HG03439 (cell line): ENCODE data around the gene EHD2.
A peak's percentile ranks its signal among the peaks of the same experiment; 100 is the strongest.
"Not testable (repeated sequence)": the region's sequence is repeated elsewhere in the genome, so short reads cannot be mapped to it uniquely, and the experiment has no call there.

Source experiments
- ATAC-seq: cut with Tn5 transposase; IDR thresholded peaks from one replicate; pipeline ENCODE4 v1.9.1; 2021; ENCODE audit warnings: mild to moderate bottlenecking, moderate library complexity; ENCODE audit not compliant: unreplicated experiment

EHD2 gene

DNA sequence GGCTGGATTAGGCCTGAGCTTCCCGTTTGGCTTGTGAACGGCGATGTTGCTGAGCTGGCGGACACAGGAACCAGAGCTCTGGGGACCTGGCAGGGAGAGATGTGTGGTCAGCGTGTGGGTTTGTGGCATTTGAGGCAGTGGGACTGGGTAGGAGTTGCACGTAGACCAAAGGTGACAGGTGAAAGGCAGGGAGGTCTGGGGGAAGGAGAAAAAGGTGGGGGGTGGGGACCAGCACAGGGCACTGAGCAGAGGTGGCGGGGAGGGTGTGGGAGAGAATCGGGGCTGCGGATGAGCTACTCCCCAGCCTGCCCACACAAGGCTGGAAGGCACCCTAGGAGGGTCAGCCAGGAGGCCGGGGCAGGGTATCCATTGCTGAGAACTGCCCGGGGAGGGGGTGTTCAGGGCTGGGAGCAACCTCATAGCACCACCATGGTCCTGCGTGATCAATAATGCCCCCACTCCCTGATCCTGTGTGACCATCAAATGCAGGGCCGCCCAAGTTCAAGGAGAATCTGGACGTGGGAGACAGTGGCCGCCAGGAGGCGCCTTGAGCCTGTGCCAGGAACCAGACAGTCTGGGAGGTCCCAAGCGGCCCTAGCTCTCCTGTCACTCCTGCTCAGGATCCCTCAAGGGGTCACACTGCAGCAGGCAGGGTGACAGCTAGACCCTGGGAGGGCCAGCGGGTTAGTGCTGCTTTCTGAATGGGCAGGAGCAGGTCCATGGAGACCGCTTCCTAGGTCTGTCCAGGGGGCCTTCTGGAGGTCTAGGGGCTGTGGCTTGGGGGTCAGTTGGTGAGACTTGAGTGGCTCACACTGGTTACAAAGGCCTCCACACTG, 52.5 kb downstream of the EHD2 start:
- ATAC-seq = no peak

DNA sequence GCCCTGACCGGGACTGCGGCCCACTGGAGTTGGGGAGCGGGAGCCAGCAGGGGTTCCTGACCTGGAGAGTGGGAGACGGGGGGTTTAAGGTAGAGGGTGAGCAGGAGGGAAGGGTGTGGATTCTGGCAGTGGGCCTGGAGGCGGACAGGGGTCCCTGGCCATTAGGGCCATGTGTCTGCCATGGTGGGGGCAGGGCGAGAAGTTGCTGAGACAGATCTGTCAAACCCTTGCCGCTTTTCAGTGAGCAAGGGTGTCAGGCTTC, 53.1 kb downstream of the EHD2 start:
- no peak for ATAC-seq

DNA sequence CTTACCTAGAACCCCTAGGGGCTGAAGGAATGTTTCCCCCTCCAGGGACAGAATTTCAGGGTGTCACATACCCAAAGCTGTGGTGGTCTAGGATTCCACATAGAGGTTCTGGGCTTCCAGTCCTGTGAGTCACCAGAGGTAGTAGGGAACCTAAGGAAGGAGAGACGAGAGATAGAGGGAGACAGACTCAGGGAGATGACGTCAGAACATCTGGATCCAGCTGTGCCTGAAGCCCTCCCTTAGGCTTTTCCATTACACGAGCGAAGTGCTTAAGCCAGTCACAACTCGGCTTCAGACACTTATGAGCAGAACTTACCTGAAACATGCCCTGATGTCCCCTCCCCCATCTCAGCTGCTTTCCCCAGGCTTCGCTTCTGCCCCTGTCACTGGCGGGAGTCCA, 53.4 kb downstream of the EHD2 start:
- no peak for ATAC-seq

DNA sequence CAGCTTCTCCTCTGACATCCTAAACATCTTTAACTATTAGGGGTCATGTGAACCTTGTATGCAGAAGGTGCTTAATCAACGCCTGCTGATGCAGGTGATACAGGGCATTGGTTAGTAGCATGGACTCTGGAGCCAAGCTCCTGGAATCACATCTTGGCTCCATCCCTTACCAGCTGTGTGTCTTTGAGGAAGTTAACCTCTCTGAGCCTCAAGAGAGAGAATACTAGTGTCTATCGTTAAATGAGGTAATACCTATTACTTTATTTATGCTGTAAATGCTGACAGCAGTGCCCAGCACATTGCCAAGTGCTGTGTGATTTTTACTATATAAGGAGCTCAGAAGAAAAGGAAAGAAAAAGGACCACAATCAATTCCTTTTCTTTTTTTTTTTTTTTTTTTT, 54.1 kb downstream of the EHD2 start:
- ATAC-seq = no peak

DNA sequence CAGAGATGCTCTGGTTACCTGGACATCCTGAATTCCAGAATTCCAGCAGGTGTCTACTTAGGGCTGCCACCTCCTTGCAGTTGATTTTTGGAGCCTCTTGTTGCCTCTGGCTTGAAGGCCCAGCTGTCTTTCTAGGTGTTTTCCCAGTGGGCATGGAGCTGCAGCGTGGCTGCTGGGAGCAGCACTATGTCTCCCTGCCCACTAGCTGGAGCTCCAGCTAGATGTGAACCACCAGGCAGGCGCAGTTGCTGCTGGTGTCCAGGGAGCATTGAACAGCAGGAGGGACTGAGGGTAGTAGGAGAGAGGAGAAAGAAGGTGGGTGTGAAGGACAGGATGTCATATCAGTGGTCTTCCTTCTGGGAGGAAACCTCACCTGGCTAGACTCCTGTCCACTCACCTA, 55.4 kb downstream of the EHD2 start:
- ATAC-seq = no peak

DNA sequence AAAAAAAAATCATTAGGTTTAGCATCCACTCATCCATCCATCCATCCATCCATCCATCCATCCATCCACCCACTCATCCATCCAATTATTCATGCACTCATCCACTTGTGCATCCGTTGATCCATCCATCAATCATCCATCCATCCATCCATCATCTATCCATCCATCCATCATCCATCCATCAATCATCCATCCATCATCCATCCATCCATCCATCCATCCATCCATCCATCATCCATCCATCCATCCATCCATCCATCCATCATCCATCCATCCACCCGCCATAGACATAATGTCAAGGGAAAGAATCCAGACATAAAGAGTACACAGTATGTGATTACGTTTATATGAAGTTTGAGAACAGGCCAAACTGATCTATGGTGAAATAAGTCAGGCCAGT, 56.3 kb downstream of the EHD2 start:
- no peak for ATAC-seq

DNA sequence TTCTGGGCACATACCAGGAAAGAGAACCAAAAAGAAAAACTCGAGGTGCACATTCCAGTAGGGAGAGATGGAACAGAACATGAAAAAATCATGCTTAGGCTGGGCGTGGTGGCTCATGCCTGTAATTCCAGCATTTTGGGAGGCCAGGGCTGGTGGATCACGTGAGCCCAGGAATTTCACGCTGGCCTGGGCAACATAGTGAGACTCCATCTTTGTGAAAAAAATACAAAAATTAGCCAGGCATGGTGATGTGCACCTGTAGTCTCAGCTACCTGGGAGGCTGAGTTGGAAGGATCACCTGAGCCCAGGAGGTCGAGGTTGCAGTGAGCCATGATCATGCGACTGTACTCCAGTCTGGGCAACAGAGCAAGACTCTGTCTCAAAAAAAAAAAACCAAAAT, 58.1 kb downstream of the EHD2 start:
- ATAC-seq = not testable (repeated sequence)

DNA sequence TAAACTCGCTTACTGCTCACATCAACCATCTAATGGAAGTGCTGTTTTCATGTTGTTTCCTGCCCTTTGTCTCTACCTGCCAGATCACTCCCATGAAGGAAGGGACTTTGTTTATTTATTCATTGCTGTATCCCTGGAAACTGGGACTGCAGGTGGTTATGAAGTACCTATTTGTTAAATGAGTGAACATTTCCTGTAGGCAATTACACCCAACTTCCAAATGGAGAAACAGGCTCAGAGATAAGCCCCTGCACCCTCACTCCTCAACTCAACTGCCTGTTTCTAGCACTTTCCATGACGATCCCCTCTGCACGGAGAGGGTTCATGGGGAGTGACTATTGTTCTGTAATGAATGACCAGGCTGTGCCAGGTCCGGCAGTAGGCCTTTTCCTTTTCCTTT, 63.3 kb downstream of the EHD2 start:
- ATAC-seq = no peak

DNA sequence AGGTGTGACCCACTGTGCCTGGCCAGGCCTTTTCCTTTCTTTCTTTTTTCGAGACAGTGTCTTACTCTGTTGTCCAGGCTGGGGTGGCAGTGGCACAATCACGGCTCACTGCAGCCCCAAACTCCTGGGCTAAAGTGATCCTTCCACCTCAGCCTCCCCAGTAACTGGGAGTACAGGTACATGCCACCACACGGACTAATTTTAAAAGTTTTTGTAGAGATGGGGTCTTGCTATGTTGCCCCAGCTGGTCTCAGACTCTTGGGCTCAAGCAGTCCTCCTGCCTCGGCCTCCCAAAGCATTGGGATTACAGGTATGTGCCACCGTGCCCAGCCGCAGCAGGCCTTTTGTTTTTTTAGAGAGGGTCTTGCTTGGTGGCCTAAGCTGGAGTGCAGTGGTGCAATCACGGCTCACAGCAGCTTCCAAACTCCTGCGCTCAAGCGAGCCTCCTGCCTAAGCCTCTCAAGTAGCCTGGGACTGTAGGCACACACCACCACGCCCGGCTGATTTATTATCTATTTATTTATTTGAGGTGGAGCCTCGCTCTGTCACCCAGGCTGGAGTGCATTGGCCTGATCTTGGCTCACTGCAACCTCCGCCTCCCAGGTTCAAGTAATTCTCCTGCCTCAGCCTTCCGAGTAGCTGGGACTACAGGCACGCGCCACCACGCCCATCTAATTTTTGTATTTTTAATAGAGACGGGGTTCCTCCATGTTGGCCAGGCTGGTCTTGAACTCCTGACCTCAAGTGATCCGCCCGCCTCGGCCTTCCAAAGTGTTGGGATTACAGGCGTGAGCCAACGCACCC, 64.2 kb downstream of the EHD2 start:
- not testable (repeated sequence) for ATAC-seq

DNA sequence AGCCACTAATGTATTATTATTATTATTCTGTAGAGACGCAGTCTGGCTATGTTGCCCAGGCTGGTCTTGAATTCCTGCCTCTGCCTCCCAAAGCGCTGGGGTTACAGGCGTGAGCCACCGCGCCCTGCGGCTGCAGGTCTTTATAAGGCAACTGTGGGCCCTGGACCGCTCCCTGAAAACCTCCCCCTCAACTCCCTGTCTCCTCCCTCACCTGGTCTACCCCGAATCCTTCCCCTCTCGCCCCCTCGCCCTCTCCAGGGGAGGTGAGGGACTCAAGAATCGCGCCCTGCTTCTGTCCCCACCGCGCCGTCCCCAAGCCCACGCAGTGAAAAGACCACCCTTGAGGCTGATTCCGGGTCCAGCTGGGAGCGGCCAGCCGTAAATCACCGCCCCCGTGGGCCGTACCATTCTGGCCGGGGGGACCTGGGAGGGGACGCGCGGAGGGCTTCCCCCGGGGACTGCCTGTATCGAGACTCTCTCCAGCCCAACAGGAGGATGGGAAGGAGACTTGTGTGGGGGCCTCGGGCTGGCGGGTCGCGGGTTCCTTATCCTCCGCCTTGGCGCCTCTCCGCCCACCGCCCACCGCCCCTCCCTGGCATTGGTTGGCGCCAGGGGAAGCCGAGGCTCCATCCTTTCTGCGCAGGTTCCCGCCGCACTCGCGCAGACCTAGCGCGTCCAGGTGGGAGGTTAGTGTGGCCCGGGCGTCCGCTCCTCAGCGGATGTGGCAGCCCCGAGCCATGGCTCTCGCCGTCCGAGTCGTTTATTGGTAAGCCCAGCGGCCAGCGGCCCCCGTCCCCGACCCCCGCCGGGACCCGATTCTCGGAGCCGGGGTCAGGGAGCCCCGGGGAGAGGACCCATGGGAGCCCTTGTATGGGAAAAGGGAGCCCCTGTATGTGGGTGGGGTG, 65.1 kb downstream of the EHD2 start, which contains the start of gene SELENOW:
SELENOW (plus strand) TSS at position 655 of the 905 bp plus-strand sequence; CDS start at position 738, 83 bp downstream.
- peak; percentile 78 for ATAC-seq

DNA sequence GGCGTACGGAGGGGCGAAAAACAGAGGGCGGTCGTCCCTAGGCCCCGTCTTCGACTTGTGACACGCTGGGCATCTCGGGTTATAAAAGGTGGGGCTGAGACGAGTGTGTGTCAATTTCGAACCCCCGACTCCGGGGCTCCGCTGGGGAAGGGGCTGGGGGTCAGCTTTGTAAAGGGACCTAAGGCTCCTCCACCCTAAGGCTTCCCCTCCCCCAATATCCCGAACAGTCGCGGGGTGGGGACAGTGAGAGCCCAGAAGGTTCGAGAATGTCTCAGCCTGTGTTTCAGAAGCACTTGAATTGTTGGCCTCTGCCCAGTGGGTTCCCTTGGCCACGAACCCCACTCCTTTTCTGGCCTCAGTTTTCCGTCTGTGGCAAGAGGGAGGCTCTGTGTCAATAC, 65.7 kb downstream of the EHD2 start:
- ATAC-seq = no peak

DNA sequence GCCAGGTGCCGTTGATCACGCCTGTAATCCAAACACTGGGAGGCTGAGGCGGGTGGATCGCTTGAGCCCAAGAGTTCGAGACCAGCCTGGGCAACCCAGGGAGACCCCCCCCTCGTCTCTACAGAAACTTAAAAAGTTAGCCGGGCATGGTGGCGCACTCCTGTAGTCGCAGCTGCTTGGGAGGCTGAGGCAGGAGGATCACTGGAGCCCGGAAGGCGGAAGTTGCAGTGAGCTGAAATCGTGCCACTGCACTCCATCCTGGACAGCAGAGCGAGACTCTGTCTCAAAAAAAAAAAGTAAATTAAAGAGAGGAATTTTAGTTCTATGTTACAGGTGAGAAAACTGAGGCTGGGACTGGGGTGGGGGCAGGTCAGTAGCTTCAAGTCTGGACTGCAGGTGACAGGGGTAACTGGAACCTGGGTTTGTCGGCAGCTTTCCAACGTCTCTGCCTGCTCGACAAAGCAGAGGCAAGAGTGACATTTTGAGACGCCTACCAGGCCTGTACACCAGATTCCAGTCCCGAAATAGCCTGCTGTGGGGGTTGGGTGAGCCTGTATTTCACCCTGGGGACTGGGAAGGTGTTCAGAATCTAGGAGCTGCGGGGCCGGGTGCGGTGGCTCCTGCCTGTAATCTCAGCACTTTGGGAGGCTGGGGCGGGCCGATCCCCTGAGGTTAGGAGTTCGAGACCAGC, 66.4 kb downstream of the EHD2 start:
- ATAC-seq = no peak

DNA sequence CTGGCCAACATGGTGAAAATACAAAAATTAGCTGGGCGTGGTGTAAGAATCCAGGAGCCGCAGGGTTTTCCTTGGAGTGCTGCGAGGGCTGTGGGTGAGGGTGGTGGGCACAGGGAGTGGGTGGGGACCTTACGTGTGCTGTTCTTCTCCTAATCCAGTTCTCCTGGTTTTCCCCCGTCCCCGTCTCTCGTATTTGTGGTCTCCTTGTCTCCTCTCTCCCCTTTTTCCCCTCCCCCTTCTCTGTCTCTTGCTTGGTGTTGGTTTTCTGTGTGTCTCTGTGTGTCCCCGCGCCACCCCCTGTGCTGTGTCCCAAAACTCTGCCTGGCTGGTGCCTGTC, 67.0 kb downstream of the EHD2 start:
- no peak for ATAC-seq

DNA sequence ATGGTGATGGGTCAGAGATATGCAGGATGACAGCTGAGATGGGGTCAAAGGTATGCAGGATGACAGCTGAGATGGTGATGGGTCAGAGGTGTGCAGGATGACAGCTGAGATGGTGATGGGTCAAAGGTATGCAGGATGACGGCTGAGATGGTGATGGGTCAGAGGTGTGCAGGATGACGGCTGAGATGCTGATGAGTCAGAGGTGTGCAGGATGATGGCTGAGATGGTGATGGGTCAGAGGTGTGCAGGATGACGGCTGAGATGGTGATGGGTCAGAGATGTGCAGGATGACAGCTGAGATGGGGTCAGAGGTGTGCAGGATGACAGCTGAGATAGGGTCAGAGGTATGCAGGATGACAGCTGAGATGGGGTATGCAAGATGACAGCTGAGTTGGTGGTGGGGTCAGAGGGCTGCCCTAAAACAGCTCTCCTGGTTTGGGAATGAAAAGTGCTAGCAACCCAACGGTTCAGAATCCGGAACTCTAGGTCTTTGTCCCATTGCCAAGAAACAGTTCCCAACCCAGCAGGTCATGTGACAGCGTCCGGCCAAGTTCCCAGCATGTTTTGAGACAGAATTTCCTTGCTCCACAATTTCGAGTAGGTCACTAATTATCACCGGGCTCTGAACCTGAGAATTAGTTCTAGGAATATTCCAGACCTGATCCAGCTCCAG, 68.5 kb downstream of the EHD2 start:
- no peak for ATAC-seq

DNA sequence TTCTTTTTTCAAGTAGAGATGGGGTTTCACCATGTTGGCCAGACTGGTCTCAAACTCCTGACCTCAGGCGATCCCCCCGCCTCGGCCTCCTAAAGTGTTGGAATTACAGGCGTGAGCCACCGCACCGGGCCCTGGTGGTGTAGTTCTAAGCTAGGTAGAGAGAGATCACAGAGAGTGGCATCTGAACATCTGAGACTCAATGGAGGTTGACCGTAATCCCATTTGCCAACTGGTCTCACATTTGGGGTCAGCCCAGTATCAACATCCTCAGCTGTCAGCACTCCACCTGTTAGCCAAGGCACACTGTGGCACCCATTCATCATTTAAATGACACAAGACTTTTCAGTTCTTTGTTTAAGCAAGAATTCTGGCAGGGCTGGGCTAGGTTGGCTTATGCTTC, 73.3 kb downstream of the EHD2 start:
- ATAC-seq = no peak

DNA sequence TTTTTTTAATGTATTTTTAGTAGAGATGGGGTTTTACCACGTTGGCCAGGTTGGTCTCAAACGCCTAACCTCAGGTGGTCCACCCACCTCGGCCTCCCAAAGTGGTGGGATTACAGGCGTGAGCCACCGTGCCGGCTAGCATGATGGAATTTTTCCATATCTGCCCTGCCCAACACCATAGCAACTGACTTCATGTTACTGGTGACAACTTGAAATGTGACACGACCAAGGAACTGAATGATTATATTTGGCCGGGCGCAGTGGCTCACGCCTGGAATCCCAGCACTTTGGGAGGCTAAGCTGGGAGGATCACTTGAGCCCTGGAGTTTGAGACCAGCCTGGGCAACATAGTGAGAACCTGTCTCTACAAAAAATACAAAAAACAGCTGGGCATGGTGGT, 74.1 kb downstream of the EHD2 start:
- ATAC-seq = not testable (repeated sequence)

DNA sequence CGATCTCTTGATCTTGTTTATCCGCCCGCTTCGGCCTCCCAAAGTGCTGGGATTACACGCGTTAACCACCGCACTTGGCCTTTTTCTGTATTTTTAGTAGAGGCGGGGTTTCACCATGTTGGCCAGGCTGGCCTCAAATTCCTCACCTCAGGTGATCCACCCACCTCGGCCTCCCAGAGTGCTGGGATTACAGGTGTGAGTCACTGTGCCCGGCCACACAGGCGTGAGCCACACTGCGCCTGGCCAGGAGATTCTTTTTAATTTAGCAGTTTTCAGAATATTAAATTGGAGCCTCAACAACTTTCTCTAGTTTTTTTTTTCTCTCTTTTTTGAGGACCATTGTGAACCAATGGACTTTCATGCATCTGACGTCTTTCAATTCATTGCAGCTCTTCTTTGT, 76.6 kb downstream of the EHD2 start:
- not testable (repeated sequence) for ATAC-seq

DNA sequence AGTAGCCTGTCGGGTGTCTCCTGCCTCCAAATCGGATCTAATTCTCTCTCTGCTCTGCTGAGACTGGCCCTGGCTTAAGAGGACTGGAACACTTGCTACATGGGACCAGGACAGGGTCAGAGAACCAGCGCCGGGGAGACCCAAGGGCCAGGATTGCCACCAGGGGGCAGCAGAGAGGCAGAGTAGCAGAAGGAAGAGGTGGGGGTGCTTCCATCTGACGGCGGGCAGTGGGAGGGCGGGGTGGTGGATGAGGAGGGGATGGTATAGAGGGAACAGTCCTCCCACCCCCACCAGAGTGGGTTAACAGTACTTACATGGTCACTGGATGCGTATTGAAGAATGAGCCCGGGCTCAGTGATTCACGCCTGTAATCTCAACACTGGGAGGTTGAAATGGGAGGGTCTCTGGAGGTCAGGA, 77.2 kb downstream of the EHD2 start:
- no peak for ATAC-seq

DNA sequence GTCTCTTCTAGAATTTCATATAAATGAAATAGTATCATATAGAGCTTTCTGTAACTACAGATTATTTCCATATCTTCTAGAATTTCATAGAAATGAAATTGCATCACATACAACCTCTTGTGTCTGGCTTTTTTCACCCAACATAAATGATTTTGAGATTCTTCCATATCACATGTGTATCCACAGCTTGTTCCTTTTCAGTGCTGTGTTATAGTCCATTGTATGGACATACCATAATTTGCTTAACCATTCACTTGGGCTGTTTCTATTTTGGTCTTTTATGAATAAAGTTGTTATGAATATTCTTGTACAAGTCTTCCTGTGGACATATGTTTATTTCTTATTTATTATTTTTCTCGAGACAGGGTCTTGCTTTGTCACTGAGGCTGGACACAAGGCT, 79.4 kb downstream of the EHD2 start:
- ATAC-seq = no peak
